HFF-Myc (cell line): Measurements from ENCODE around the gene MYBPC3.

Experiments
- DNase-seq: peaks from one replicate; pipeline ENCODE4 v3.0.0-alpha.2; 2011; ENCODE audit warnings: low read depth; ENCODE audit errors: extremely low read depth
- H3K4me3 ChIP-seq: replicated peaks from 2 replicates; pipeline ENCODE4 v1.5.1; 2011; ENCODE audit warnings: low read depth, mild to moderate bottlenecking, control low read depth, low read length
- CTCF ChIP-seq: IDR thresholded peaks from 2 replicates; pipeline ENCODE4 v1.5.1; 2012; ENCODE audit warnings: mild to moderate bottlenecking, low read depth, low read length, control low read depth; ENCODE audit errors: missing control alignments

Gene MYBPC3

GRCh38 chr11:47391711-47392432 is 39.4 kb upstream of the MYBPC3 start:
- TF ChIP-seq CTCF: no peak
- H3K4me3 ChIP-seq: no peak overlapping the region
- no peak for DNase-seq

GRCh38 chr11:47391077-47391583 is 38.6 kb upstream of the MYBPC3 start:
- no peak for DNase-seq
- no peak overlapping the region for H3K4me3 ChIP-seq
- TF ChIP-seq CTCF: no peak

- DNase-seq: no peak
- TF ChIP-seq CTCF: no peak
- H3K4me3 ChIP-seq: no peak overlapping the region
Observed at GRCh38 chr11:47390422-47390760, 37.9 kb upstream of the MYBPC3 start.

- no peak for TF ChIP-seq CTCF
- DNase-seq: no peak
- no peak overlapping the region for H3K4me3 ChIP-seq
Observed at GRCh38 chr11:47389577-47390421, 37.3 kb upstream of the MYBPC3 start.

- no peak for TF ChIP-seq CTCF
- DNase-seq: no peak
- no peak overlapping the region for H3K4me3 ChIP-seq
Observed at GRCh38 chr11:47388697-47389576, 36.4 kb upstream of the MYBPC3 start.

GRCh38 chr11:47387944-47388696 is 35.6 kb upstream of the MYBPC3 start:
- TF ChIP-seq CTCF: no peak
- no peak overlapping the region for H3K4me3 ChIP-seq
- DNase-seq: no peak
